Right cardiac atrium (tissue), 5 donors: ENCODE results near the gene SCART1. TPM values are rescaled to one million over a fixed set of nuclear protein-coding genes. Genes with fewer than 3 reads are reported as not detected.
A peak's percentile ranks its signal among the peaks of the same experiment; 100 is the strongest.
"Not testable (repeated sequence)": the region's sequence is repeated elsewhere in the genome, so short reads cannot be mapped to it uniquely, and the experiment has no call there.

Experiments
- ATAC-seq, 2 donors: fragments of 200-7000 bp; cut with Tn5 transposase; one replicate each; pipeline versions ENCODE4 v1.8.0 to v1.9.1; 2020; ENCODE audit warnings: moderate library complexity in 2 of 2, mild to moderate bottlenecking in 1 of 2
- DNase-seq, 3 donors: peaks; one replicate each; pipeline ENCODE4 v3.0.0-alpha.2; 2020
- H3K27ac ChIP-seq: one replicate; pipeline ENCODE4 v1.5.1; 2013; ENCODE audit warnings: mild to moderate bottlenecking, low read length, control low read depth, moderate library complexity
- H3K27me3 ChIP-seq: one replicate; pipeline ENCODE4 v1.6.1; 2013; ENCODE audit not compliant: control insufficient read depth, insufficient read depth
- H3K4me1 ChIP-seq: one replicate; pipeline ENCODE4 v1.6.1; 2013; ENCODE audit warnings: low read length; ENCODE audit not compliant: control insufficient read depth, insufficient read depth
- H3K4me3 ChIP-seq: one replicate; pipeline ENCODE4 v1.5.1; 2013; ENCODE audit warnings: low read length, control low read depth
- H3K9me3 ChIP-seq: one replicate; pipeline ENCODE4 v1.6.1; 2013; ENCODE audit warnings: low read length; ENCODE audit not compliant: control insufficient read depth
- WGBS: extraction: QIAGEN DNeasy Blood & Tissue Kit; methylation state at CpG from one replicate; pipeline ENCODE4 v1.1.7; 2013; 5-methylcytosine and 5-hydroxymethylcytosine counted together
- intact Hi-C, 4 donors: fragments of 100-400 bp; cut with DNase I; formaldehyde crosslinking; loops; one replicate each; pipeline versions ENCODE4 v1.11.0 to v1.14.0; 2022 to 2023
- polyA plus RNA-seq: library from polyadenylated mRNA; stranded (reverse); fragments of 200-250 nt; gene quantifications from one replicate; pipeline ENCODE4 v1.2.3, GENCODE V29; 2013
- total RNA-seq, 4 donors: library from RNA; stranded (reverse); fragmentation: NEBNext Ultra II Directional; extraction: Animal tissue kit (Norgen Biotek cat#: 25700); gene quantifications; one replicate each; pipeline ENCODE4 v1.2.1, GENCODE V29; 2021
- donor health status: healthy with polysubstance abuse.
- donor health status: DM: no; HTN: yes; CAD: no.
- donor health status: DM: no; HTN: no; CAD: no.
- donor health status: DM: no; HTN: yes; CAD: no; lungs with severe emphysema.
- donor health status: DM: yes; HTN: yes; CAD: no.

Gene SCART1
- total and polyA plus RNA-seq, 5 donors = 0.29 to 1.4 (median 0.82) TPM

DNA sequence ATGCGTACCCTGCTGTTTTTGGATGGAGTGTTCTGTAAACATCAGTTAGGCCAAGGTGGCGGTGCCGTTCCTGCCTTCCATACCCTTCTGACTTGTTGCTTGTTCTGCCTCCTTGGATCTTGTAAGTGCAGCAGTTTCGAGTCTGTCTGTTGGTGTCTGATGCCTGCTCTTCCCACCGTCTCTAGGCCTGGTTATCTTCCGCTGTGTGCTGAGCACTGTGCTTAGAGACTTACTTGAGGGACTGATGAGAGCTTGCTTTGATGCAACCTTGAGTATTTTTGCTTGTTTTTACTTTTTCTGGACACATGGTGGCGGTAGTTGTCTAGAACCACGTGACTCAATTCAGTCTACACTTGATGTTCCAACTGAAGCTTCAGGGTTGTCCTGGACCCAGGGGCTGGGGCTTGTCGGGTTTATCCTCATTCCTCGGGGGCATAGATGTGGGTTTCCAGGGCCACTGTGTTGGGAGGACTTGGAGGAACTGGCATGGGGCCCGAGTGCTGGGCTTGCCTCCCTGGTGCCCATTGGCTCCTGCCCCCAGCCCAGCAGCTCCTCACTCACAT is 15.0 kb upstream of the SCART1 start:
- no peaks in the 10 kb centered on the region for H3K4me1 ChIP-seq
- DNase-seq = peak in 2 of 3 donors; percentile 12 to 28

GRCh38 chr10:133439517-133440461 is 14.0 kb upstream of the SCART1 start:
- Histone ChIP-seq H3K4me1 (no peaks in the 10 kb centered on the region), H3K4me3 (no peak overlapping the region), H3K27me3 (no peaks in the 10 kb centered on the region), H3K9me3 (no peaks in the 10 kb centered on the region), H3K27ac (no peak overlapping the region)
- WGBS = 80% methylated on average over 25 of the region's 25 CpGs
- DNase-seq = peak in 2 of 3 donors; percentile 19 to 41
- ATAC-seq = no peak
- intact Hi-C loops = no loop called here

More for the DNA sequence above, 15.0 kb upstream of the SCART1 start:
- H3K27ac ChIP-seq = no peak overlapping the region
- no peak for ATAC-seq
- intact Hi-C loops = no loop called here
- no peak overlapping the region for H3K4me3 ChIP-seq
- H3K27me3 ChIP-seq = no peaks in the 10 kb centered on the region
- 77% methylated on average over 11 of the region's 11 CpGs for WGBS
- no peaks in the 10 kb centered on the region for H3K9me3 ChIP-seq

- Histone ChIP-seq H3K4me1 (no peaks in the 10 kb centered on the region), H3K27ac (no peak overlapping the region), H3K27me3 (no peaks in the 10 kb centered on the region), H3K9me3 (no peaks in the 10 kb centered on the region), H3K4me3 (no peak overlapping the region)
- DNase-seq (peak in 2 of 3 donors; percentile 22 to 31), ATAC-seq (no peak)
- intact Hi-C loops = no loop called here
- 94% methylated on average over 18 of the region's 18 CpGs for WGBS
These were observed 13.0 kb upstream of the SCART1 start for GRCh38 chr10:133440633-133441285.

DNA sequence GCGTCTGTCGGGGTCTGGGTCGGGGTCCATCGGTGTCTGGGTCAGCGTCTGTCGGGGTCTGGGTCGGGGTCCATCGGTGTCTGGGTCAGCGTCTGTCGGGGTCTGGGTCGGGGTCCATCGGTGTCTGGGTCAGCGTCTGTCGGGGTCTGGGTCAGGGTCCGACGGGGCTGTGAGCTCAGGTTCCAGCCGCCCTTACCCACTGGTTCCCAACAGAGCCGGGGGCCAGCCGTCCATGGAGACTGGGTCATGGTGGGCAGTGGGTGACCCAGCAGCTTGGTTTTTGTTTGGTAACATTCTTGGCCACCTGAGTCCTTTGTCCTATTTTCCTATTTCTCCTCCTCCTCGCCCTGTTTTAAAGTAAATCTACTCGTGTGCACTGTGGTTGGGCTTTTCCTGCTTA is 12.4 kb upstream of the SCART1 start:
- H3K4me3 ChIP-seq, H3K27ac ChIP-seq, intact Hi-C loops, H3K4me1 ChIP-seq, H3K27me3 ChIP-seq, H3K9me3 ChIP-seq, ATAC-seq: not testable (repeated sequence)
- WGBS = 89% methylated on average over 14 of the region's 21 CpGs
- peak in 1 of 3 donors; percentile 51 for DNase-seq

GRCh38 chr10:133441780-133442179 is 12.0 kb upstream of the SCART1 start:
- ATAC-seq = no peak
- WGBS = 87% methylated on average over 12 of the region's 12 CpGs
- intact Hi-C loops = no loop called here
- no peak overlapping the region for H3K27ac ChIP-seq
- H3K9me3 ChIP-seq = no peaks in the 10 kb centered on the region
- H3K4me1 ChIP-seq = no peaks in the 10 kb centered on the region
- no peak for DNase-seq
- no peak overlapping the region for H3K4me3 ChIP-seq
- H3K27me3 ChIP-seq = no peaks in the 10 kb centered on the region

DNA sequence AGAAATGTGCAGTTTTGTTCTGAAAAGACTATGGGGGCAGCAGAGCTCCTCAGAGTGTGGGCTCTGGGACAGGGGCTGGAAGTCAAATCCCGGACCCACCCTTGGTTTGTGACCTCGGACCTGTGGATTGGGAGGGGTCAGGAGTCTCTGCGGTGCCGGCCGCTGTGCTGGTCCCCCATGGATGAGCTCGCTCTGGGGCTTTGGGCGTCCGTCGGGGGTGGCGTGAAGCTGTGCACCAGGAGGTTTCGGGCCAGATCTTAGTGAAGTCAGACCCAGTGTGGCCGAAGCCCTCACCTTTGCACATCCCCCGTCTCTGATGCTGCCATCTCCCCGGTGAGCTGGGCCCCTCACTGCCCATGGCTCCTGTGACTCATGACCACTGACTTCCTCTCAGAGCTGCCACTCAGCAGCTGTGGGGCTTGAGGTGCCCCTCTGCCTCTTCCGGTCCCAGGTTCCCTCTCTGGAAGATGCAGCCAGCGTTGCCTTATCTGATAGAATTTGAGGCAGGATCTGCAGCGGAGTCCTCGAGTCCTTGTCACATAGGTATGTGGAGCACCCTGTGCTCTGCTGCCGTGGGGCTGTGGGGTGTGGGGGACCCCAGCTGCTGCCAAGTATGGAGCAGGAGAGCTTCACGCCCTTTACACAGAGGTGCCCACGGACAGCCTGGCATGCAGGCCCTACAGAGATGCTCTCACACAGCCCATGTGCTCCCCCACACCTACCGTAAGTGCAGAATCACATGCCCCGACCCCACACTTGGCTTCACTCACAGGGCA is 11.4 kb upstream of the SCART1 start:
- ATAC-seq (no peak), DNase-seq (peak in 1 of 3 donors; percentile 50)
- intact Hi-C loops = no loop called here
- 77% methylated on average over 23 of the region's 23 CpGs for WGBS
- no peaks in the 10 kb centered on the region for H3K9me3 ChIP-seq
- H3K4me3 ChIP-seq = no peak overlapping the region
- no peak overlapping the region for H3K27ac ChIP-seq
- H3K4me1 ChIP-seq = no peaks in the 10 kb centered on the region
- no peaks in the 10 kb centered on the region for H3K27me3 ChIP-seq

- ATAC-seq (no peak), DNase-seq (peak in 2 of 3 donors; percentile 25 to 37)
- WGBS = 89% methylated on average over 16 of the region's 16 CpGs
- Histone ChIP-seq H3K4me3 (no peak overlapping the region), H3K27me3 (no peaks in the 10 kb centered on the region), H3K9me3 (no peaks in the 10 kb centered on the region), H3K4me1 (no peaks in the 10 kb centered on the region), H3K27ac (no peak overlapping the region)
- intact Hi-C loops = no loop called here
These were observed 10.5 kb upstream of the SCART1 start for GRCh38 chr10:133442967-133443924.

DNA sequence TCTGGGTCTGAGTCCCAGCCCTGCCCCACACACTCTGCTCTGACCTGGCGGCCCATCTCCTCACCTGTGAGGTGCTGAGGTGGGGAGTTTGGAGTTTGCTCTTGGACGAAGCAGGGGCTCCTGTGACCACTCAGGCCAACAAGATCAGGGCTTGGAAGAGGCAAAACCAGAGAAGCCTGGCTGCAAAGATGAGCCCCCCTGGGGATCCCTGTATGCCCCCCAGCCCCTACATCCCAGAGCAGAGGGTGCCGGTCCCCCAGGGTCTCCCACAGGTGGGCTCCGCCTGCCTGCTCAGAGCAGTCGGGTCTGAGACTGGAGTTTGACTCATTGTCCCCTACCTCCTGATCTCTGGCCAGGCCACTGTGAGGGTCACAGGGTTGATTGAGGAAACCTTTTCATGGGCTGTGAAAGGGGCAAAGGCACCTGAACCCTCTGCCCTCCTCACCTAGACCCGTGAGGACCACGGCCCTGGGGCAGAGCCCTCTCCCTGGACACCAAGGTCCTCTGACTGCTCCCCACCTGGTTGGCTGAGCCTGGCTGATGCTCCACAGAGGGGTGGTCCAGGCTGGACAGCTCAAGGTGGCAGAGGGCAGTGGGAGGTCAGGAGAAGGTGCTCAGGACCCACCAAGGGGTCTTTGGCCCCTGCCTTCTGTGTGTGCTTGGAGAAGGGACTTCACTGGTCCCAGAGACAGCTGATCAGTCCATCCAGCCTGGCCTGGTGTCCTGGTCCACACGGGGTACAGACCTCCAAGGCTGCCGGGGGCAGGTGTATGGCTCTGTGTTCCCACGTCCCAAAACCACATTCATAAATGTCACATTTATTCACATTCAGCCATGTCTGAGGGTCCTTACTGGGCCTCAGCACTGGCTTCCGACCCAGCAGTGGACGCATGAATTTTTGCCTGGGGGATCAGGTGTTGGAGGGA is 9.1 kb upstream of the SCART1 start:
- DNase-seq = peak in 1 of 3 donors; percentile 22

GRCh38 chr10:133445268-133445732 is 8.4 kb upstream of the SCART1 start:
- intact Hi-C loops = no loop called here
- H3K9me3 ChIP-seq = no peaks in the 10 kb centered on the region
- ATAC-seq = peak in 1 of 2 donors; percentile 17
- DNase-seq = peak in 1 of 3 donors; percentile 54
- H3K4me3 ChIP-seq = no peak overlapping the region
- no peaks in the 10 kb centered on the region for H3K4me1 ChIP-seq
- no peaks in the 10 kb centered on the region for H3K27me3 ChIP-seq
- 88% methylated on average over 22 of the region's 22 CpGs for WGBS
- H3K27ac ChIP-seq = no peak overlapping the region

More for the DNA sequence above, 9.1 kb upstream of the SCART1 start:
- Histone ChIP-seq H3K4me3 (no peak overlapping the region), H3K27ac (no peak overlapping the region), H3K4me1 (no peaks in the 10 kb centered on the region), H3K27me3 (no peaks in the 10 kb centered on the region), H3K9me3 (no peaks in the 10 kb centered on the region)
- intact Hi-C loops = no loop called here
- ATAC-seq = no peak
- WGBS = 93% methylated on average over 12 of the region's 12 CpGs
